KMS-11 (cell line): ENCODE data around the gene TAP2.

Experiments used
- H2AFZ ChIP-seq: fragments of 200-600 bp; sonication (generic); 2 replicates; pipeline ENCODE4 v1.6.1; 2016; ENCODE audit warnings: antibody characterized with exemption, mixed run types, low read depth
- H3K27ac ChIP-seq: fragments of 200-600 bp; sonication (generic); 2 replicates; pipeline ENCODE4 v1.6.1; 2016; ENCODE audit warnings: mild to moderate bottlenecking, mixed run types
- H3K27me3 ChIP-seq: fragments of 200-600 bp; sonication (generic); 2 replicates; pipeline ENCODE4 v1.6.1; 2017; ENCODE audit warnings: mild to moderate bottlenecking, low read depth, mixed run types, moderate library complexity; ENCODE audit not compliant: insufficient read depth
- H3K36me3 ChIP-seq: fragments of 200-600 bp; sonication (generic); 2 replicates; pipeline ENCODE4 v1.6.1; 2017; ENCODE audit warnings: mild to moderate bottlenecking, mixed run types; ENCODE audit not compliant: insufficient read depth
- H3K4me1 ChIP-seq: fragments of 200-600 bp; sonication (generic); 2 replicates; pipeline ENCODE4 v1.6.1; 2016; ENCODE audit warnings: mild to moderate bottlenecking, low read depth, mixed run types; ENCODE audit not compliant: poor library complexity, severe bottlenecking
- H3K4me2 ChIP-seq: fragments of 200-600 bp; sonication (generic); 2 replicates; pipeline ENCODE4 v1.7.0; 2016; ENCODE audit warnings: mild to moderate bottlenecking, mixed run types
- H3K4me3 ChIP-seq: fragments of 200-600 bp; sonication (generic); IDR thresholded peaks from 2 replicates; pipeline ENCODE4 v1.6.1; 2017; ENCODE audit warnings: low read depth, low read length, mixed read lengths; ENCODE audit not compliant: insufficient read depth
- H3K79me2 ChIP-seq: fragments of 200-600 bp; sonication (generic); 2 replicates; pipeline ENCODE4 v1.6.1; 2016; ENCODE audit warnings: low read depth, mixed run types; ENCODE audit not compliant: insufficient read depth
- H3K9ac ChIP-seq: fragments of 200-600 bp; sonication (generic); 2 replicates; pipeline ENCODE4 v1.6.1; 2016; ENCODE audit warnings: mild to moderate bottlenecking, mixed run types
- H4K20me1 ChIP-seq: fragments of 200-600 bp; sonication (generic); 2 replicates; pipeline ENCODE4 v1.6.1; 2016; ENCODE audit warnings: mild to moderate bottlenecking, mixed run types; ENCODE audit not compliant: insufficient read depth
- TF ChIP-seq, protein P1 (sequence below): fragments of 200-600 bp; sonication (generic); conservative IDR thresholded peaks from 2 replicates; pipeline ENCODE4 v1.6.1; 2017; ENCODE audit warnings: low read depth, mild to moderate bottlenecking, antibody characterized with exemption, low read length, moderate library complexity, mixed read lengths

Gene TAP2

GRCh38 chr6:32799168-32799567, 39.4 kb downstream of the TAP2 start:
- Histone ChIP-seq H3K27me3 (no peaks in the 10 kb centered on the region), H3K9ac (no peak overlapping the region), H4K20me1 (no peaks in the 10 kb centered on the region), H3K4me3 (no peak overlapping the region), H3K4me1 (peaks cover 3% of the 10 kb centered on the region), H3K27ac (no peak overlapping the region), H3K4me2 (no peak overlapping the region), H3K79me2 (no peaks in the 10 kb centered on the region), H2AFZ (no peak overlapping the region), H3K36me3 (no peaks in the 10 kb centered on the region)
- TF ChIP-seq, protein P1, sequence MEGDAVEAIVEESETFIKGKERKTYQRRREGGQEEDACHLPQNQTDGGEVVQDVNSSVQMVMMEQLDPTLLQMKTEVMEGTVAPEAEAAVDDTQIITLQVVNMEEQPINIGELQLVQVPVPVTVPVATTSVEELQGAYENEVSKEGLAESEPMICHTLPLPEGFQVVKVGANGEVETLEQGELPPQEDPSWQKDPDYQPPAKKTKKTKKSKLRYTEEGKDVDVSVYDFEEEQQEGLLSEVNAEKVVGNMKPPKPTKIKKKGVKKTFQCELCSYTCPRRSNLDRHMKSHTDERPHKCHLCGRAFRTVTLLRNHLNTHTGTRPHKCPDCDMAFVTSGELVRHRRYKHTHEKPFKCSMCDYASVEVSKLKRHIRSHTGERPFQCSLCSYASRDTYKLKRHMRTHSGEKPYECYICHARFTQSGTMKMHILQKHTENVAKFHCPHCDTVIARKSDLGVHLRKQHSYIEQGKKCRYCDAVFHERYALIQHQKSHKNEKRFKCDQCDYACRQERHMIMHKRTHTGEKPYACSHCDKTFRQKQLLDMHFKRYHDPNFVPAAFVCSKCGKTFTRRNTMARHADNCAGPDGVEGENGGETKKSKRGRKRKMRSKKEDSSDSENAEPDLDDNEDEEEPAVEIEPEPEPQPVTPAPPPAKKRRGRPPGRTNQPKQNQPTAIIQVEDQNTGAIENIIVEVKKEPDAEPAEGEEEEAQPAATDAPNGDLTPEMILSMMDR = no peak

- H3K4me2 ChIP-seq = peak overlapping the region; percentile 19; the same call in 1 of the 2 replicates
- no peaks in the 10 kb centered on the region for H3K79me2 ChIP-seq
- H3K27me3 ChIP-seq = no peaks in the 10 kb centered on the region
- no peaks in the 10 kb centered on the region for H4K20me1 ChIP-seq
- TF ChIP-seq, protein P1 = peak; percentile 94
- H2AFZ ChIP-seq = peak overlapping the region; percentile 55
- H3K36me3 ChIP-seq = no peaks in the 10 kb centered on the region
- H3K4me1 ChIP-seq = peaks cover 3% of the 10 kb centered on the region
- no peak overlapping the region for H3K4me3 ChIP-seq
- H3K27ac ChIP-seq = no peak overlapping the region
- H3K9ac ChIP-seq = no peak overlapping the region
Measured at GRCh38 chr6:32796848-32797776, 41.4 kb downstream of the TAP2 start.

DNA sequence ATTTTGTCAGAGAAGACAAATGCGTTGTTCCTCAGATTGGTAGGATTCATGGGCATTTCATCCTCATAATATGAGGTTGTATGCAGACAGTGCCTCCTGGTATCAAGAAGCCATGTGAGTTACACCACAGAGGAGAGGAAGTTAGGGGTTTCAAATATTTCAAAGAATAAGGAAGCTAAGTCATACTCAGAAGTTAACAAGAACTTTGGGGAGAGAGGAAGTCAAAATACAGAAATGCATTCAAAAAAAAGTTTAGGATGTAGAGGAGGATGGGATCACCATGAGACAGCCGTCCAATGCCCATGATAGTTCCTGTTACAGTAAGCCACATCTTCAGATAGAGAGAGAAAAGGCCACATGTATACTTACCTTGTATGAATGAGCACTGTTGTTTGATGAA, 44.0 kb downstream of the TAP2 start:
- Histone ChIP-seq H3K27me3 (no peaks in the 10 kb centered on the region), H3K27ac (no peak overlapping the region), H2AFZ (no peak overlapping the region), H3K4me3 (no peak overlapping the region), H3K4me2 (no peak overlapping the region), H3K36me3 (no peaks in the 10 kb centered on the region), H4K20me1 (no peaks in the 10 kb centered on the region), H3K4me1 (peaks cover 3% of the 10 kb centered on the region), H3K9ac (no peak overlapping the region), H3K79me2 (no peaks in the 10 kb centered on the region)
- TF ChIP-seq, protein P1 = no peak

- no peaks in the 10 kb centered on the region for H3K79me2 ChIP-seq
- H3K4me3 ChIP-seq = no peak overlapping the region
- H2AFZ ChIP-seq = no peak overlapping the region
- no peaks in the 10 kb centered on the region for H3K27me3 ChIP-seq
- no peak overlapping the region for H3K4me2 ChIP-seq
- H3K36me3 ChIP-seq = no peaks in the 10 kb centered on the region
- TF ChIP-seq, protein P1 = no peak
- H3K27ac ChIP-seq = no peak overlapping the region
- H3K4me1 ChIP-seq = peaks cover 3% of the 10 kb centered on the region
- no peak overlapping the region for H3K9ac ChIP-seq
- no peaks in the 10 kb centered on the region for H4K20me1 ChIP-seq
Measured at GRCh38 chr6:32792901-32793435, 45.6 kb downstream of the TAP2 start.
